ENCODE measurements around the gene MXRA7.

Gene MXRA7

GRCh38 chr17:76674600-76674999, 36.2 kb downstream of the MXRA7 start:
- DNase-seq = no peak

DNA sequence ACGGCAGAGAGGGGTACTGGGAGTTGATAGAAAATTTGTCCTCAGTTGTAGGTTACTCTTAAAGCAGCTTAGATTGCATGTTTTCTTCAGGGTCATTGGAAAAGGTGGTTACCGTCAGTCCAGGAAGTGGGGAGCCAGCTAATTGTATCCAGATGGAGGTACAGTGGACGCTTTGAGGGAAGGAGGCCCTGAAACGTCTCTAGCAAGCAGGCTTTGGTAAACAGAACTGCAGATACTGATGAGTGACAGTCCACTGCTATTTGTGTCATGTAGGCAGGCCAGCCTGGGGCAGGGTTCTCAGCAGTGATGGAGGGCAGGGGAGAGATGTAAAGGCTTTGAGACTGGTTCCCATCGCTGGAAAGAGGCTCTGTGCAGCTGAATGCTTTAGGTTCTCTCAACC, 37.0 kb downstream of the MXRA7 start:
- no peak for DNase-seq

- no peak for DNase-seq
Observed at GRCh38 chr17:76672892-76673291, 37.9 kb downstream of the MXRA7 start.

- no peak for DNase-seq
Observed at GRCh38 chr17:76672270-76672851, 38.4 kb downstream of the MXRA7 start.

DNA sequence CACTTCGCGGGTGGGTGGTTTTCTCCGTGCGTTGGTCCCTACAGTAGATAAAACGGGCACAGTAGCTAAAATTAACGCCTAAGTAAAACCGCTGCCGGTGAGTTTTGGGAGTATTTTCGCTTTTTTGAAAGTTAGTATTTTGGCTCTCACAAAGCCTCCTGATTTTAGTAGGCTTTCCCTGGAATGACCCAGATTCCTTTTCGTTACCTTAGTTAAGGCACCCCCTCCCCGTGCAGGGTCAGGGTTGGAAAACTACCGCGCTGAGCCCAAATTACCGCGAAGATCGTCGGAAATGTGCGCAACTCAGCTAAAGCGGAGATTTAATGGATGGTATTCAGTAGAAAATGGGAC, 38.9 kb downstream of the MXRA7 start:
- peak; percentile 16 for DNase-seq

DNA sequence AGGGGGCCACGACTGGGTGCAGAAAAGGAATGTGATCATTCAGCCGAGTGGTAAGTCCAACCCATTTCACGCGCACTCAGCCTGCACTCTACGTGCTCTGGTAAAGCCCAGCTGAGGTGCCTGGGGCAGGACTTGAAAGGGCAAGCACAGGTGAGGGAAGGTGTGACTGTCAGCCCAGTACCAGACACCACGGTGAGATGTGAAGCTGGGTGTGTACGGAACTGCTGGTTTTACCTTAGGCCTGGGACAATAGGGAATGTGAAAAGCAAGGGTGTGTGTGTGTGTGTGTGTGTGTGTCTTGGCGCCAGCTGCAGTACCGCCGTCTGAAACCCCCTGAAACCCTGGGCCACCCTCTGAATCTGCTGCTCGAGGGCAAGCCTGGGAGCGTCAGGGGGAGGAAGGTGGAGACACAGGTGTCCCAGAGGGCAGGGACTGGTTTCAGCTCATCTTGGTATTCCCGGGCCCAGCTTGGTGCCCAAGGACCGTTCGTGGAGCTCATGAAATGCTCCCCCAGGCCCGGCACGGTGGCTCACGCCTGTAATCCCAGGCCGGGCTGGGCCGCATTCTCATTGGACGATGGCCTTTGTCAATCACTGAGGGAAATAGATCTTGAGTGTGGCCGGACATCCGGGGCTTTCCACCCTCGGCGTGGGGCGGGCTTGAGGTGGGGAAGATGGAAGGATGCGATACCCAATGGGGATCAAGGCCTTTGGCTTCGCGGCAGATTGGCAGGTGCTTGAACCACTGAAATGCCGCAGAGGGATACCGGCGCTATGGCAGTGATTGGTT, 39.4 kb downstream of the MXRA7 start:
- peak; percentile 99 for DNase-seq

DNA sequence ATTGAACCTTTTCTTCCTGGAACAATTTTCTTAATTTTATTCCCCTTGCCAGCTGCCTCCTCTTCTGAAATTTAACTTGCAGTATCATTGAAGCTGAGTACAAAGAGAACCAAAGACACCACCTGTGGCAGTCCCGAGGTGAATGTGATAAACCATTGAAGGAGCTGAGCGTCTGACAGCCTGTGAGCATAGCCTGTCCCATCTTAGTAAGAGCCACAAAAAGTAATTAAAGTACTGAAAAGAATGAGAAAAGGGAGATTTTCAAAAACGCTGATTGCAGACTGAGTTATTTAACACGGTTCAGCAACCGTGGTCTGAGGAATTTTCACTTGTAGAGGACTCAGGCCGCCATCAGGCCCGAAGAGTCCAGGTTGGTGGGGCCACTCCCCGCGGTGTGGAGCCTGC, 40.0 kb downstream of the MXRA7 start:
- no peak for DNase-seq

- DNase-seq = no peak
Observed at GRCh38 chr17:76670020-76670717, 40.6 kb downstream of the MXRA7 start.

GRCh38 chr17:76667786-76668453, 42.8 kb downstream of the MXRA7 start:
- DNase-seq = no peak

- no peak for DNase-seq
Observed at GRCh38 chr17:76667491-76667755, 43.3 kb downstream of the MXRA7 start.

DNA sequence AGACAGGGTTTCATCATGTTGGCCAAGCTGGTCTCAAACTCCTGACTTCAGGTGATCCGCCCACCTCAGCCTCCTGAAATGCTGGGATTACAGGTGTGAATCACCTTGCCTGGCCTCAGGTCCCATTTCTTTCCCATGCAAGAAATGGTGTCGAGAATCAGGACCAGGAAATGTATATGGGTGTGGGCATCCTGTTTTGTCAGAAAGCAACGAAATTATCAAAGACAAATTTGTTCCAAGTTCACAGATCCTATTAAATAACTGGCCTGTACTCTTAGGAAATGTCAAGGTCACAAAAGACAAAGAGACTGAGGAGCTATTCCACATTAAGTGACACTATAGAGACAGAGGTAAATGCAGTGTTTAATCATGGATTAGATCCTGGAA, 50.1 kb downstream of the MXRA7 start:
- no peak for DNase-seq

DNA sequence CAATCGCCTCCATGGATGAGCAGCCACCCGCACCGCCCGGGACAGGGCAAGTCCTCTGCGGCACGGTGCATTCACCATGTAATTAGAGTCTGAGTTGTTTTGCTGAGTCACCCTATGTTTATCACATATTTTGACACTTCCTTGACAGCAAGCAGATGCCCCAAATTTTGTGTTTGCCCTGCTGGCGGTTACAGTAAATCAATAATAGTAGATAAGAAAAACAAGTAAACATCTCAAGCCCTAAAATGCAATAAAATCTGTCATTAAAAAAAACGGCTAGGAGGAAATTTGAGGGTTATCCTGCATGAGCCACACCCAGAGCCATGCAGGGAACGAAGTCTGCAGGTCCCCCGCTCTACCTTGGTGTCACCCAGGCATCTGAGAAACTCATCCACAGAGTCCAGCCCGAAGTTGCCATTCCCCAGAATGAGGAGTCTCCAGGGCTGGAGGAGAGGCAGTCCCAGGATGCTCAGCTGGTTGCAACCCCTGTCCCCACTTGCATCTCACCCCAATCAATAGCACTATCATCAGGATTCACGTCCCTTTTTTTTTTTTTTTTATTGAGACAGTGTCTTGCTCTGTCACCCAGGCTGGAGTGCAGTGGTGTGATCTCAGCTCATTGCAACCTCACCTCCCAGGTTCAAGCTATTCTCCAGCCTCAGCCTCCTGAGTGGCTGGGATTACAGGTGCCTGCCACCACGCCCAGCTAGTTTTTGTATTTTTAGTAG, 50.7 kb downstream of the MXRA7 start:
- no peak for DNase-seq

GRCh38 chr17:76658242-76658662, 52.5 kb downstream of the MXRA7 start:
- no peak for DNase-seq

GRCh38 chr17:76657505-76658241, 53.1 kb downstream of the MXRA7 start:
- no peak for DNase-seq

DNA sequence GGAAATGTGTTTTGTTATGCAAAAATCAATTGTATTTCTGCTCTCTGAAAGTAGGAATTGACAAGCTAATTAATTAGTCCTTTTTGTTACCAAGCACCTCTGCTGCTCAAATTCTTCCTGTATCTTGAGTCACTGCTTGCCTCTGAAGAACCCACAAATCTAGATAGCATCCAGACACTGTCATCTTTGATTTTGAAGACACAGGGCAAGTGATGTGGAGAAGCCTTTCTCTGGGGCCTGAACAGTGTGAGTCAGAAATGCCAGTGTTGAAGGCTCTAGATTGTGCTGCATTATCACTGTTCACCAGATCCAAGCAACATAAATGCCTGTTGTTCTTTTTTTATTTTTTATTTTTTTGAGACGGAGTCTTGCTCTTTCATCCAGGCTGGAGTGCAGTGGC, 56.4 kb downstream of the MXRA7 start:
- DNase-seq = no peak

- DNase-seq = no peak
Observed at GRCh38 chr17:76650504-76650903, 60.3 kb downstream of the MXRA7 start.

DNA sequence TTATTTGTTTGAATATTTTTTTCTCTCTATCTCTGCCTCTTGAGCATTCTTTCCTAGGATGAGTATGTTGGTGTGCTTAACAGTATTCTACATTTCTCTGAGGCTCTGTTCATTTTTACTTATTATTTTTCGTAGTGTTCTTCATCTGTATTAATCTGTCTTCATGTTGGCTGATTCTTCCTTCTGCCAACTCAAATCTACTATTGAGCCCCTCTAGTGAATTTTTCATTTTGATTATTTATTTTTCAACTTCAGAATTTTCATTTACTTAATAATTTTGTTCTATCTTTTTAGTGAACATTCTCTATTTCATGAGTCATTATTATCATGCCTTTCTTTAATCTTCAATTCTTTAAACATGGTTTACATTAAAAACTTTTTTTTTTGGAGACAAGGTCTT, 64.1 kb downstream of the MXRA7 start:
- no peak for DNase-seq

DNA sequence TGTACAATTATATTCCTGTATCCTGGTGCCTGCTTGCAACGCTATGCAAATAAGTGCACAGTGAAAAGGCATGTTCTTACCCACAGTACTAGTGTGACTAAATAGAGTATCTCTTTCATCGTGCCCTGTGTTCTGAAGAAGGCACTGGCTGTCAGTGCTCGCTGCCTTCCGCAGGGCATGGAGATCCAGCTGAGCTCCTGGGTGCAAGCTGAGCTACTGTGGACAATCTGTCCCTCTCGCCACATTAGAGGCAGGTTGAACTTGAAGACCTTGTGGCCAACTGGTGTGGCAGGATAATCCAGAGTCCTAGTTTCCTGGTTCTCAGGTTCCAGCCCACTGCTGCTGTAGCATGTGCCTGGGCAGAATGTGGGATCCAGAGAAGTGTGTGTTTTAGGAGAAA, 65.3 kb downstream of the MXRA7 start:
- no peak for DNase-seq

DNA sequence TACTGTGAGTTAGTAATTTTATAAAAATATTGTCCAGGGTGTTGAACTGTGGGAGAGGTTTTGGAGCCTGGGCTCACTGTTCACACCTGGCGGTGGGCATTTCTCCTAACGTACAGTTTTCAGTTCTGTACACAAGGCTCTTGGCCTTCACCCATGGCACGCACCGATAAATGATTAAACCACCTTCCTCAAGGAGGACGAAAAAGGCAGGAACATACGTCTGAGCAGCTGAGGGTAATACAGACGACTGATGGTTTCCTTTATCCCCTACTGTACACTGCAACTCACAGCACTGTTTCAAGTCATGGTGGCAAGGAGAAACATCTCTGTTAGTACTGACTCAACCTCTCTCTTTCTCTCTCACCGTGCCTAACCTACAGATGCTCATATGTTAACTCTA, 65.8 kb downstream of the MXRA7 start:
- no peak for DNase-seq

DNA sequence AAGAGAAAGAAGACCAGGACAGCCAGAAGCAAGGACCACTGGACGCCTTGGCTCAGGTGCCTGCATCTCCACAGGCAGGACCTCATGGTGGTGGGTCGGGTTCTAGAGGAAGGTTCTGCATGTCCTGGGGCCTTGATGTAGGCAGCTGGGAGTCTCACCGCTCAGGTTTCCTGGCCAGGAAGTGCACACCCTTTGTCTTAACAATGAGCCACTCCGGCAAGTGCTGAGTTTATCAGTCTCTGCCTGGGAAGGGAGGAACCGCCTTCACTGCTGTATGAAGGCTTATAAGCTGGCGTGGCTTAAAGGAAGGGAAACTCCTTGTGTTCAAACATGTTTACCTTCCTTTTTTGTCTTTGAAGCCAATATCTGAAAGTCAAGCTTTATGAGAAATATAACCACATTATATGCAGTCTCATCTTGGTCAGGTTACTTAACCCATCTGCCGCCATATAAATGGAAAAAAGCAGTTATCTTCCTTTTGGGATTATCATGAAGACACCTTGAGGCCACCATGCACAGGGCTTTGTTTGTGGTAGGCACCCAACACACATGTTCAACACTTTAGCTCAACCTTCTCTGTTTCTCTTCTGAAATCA, 67.1 kb downstream of the MXRA7 start, which contains the start of gene ST6GALNAC1:
TSS of gene ST6GALNAC1 (minus strand) at position 205 of the 596 bp plus-strand sequence. CDS start at position 86, 119 bp downstream.
- peak; percentile 67 for DNase-seq

- no peak for DNase-seq
Observed at GRCh38 chr17:76642994-76643393, 67.8 kb downstream of the MXRA7 start.

DNA sequence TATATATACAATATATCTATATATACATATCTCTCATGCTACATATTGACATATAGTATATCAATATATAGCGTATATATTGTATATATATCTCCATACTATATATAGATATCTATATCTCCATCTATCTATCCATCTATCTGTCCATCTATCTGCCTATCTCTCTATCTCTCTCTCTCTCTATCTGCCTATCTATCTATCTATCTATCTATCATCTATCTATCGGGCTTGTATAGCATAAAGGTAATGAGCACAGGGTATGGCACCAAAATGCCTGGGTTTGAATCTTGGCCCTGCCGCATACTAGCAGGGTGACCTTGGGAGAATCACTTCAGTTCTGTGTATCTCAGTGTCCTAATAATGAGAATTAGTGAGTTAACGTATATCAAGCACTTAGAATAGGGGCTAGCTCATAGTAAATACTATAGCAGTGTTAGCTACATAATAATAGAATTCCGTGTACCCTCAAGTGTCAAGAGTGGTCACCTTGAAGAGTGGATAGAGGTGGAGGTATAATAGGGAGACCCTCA, 68.7 kb downstream of the MXRA7 start:
- no peak for DNase-seq

Data from NCI-H226 (cell line).